ENCODE measurements around the gene PBX3.

GRCh38 chr9:125703662-125704061 lies 43.5 kb upstream of the PBX3 start:
- TF ChIP-seq SUZ12 (IDR thresholded peaks at IDR 0.05; ENCODE audit: extremely low read depth, insufficient read depth, insufficient read length) (no peak), YY1 (IDR thresholded peaks at IDR 0.05; ENCODE audit: insufficient read depth, insufficient read length) (no peak), ZNF274 (IDR thresholded peaks at IDR 0.05; ENCODE audit: low read depth, low read length) (no peak)

Data from NT2/D1 (cell line).